Measurements from ENCODE around the gene RAPGEF4. TPM values are rescaled to one million over a fixed set of nuclear protein-coding genes. Genes with fewer than 3 reads are reported as not detected.

RAPGEF4 gene
- total RNA-seq, 4 donors from 2014 or later, result 3.7 to 8.9 (median 5.2) TPM

GRCh38 chr2:172919732-172920131 lies 184.1 kb downstream of the RAPGEF4 start:
- intact Hi-C loops (cut with DNase I), result no loop called here
- no peak overlapping the region for H3K27ac ChIP-seq (replicated peaks in 1 of 4)
- no peaks in the 10 kb centered on the region for H3K9me3 ChIP-seq
- peaks cover 0 to 13% (median 9%) of the 10 kb centered on the region in 4 donors for H3K4me1 ChIP-seq
- no peaks in the 10 kb centered on the region for H3K27me3 ChIP-seq
- no peak for TF ChIP-seq EP300 (IDR thresholded peaks at IDR 0.05)
- TF ChIP-seq POLR2A (IDR thresholded peaks at IDR 0.05; ENCODE audit: low read depth), result no peak
- TF ChIP-seq POLR2AphosphoS5 (IDR thresholded peaks at IDR 0.05), result no peak
- no peak for TF ChIP-seq CTCF (IDR thresholded peaks at IDR 0.05)
- H3K36me3 ChIP-seq, result no peaks in the 10 kb centered on the region
- no peak overlapping the region for H3K4me3 ChIP-seq
- WGBS, result 99% methylated on average over 5 of the region's 5 CpGs
- DNase-seq (ENCODE audit: extremely low spot score), result no peak

- no peaks in the 10 kb centered on the region for H3K36me3 ChIP-seq
- H3K27me3 ChIP-seq, result no peaks in the 10 kb centered on the region
- no peaks in the 10 kb centered on the region for H3K9me3 ChIP-seq
- no peak for DNase-seq (ENCODE audit: extremely low spot score)
- H3K4me3 ChIP-seq, result no peak overlapping the region
- TF ChIP-seq CTCF (IDR thresholded peaks at IDR 0.05) (no peak), POLR2A (IDR thresholded peaks at IDR 0.05; ENCODE audit: low read depth) (no peak), POLR2AphosphoS5 (IDR thresholded peaks at IDR 0.05) (no peak), EP300 (IDR thresholded peaks at IDR 0.05) (no peak)
- intact Hi-C loops (cut with DNase I), result no loop called here
- H3K4me1 ChIP-seq, result peaks cover 0 to 13% (median 9%) of the 10 kb centered on the region in 4 donors
- no peak overlapping the region for H3K27ac ChIP-seq (replicated peaks in 1 of 4)
- 88% methylated on average over 6 of the region's 6 CpGs for WGBS
Observed at GRCh38 chr2:172921532-172922236, 186.0 kb downstream of the RAPGEF4 start.

GRCh38 chr2:172922306-172922705 lies 186.7 kb downstream of the RAPGEF4 start:
- H3K36me3 ChIP-seq, result no peaks in the 10 kb centered on the region
- WGBS, result 90% methylated on average over 2 of the region's 2 CpGs
- TF ChIP-seq EP300 (IDR thresholded peaks at IDR 0.05) (no peak), POLR2A (IDR thresholded peaks at IDR 0.05; ENCODE audit: low read depth) (no peak), POLR2AphosphoS5 (IDR thresholded peaks at IDR 0.05) (no peak), CTCF (IDR thresholded peaks at IDR 0.05) (no peak)
- intact Hi-C loops (cut with DNase I), result no loop called here
- no peak overlapping the region for H3K4me3 ChIP-seq
- H3K4me1 ChIP-seq, result peaks cover 2 to 18% (median 12%) of the 10 kb centered on the region in 4 donors
- no peaks in the 10 kb centered on the region for H3K9me3 ChIP-seq
- no peaks in the 10 kb centered on the region for H3K27me3 ChIP-seq
- no peak overlapping the region for H3K27ac ChIP-seq (replicated peaks in 1 of 4)
- DNase-seq (ENCODE audit: extremely low spot score), result no peak

- Histone ChIP-seq H3K4me1 (peaks cover 7 to 24% (median 17%) of the 10 kb centered on the region in 4 donors), H3K27ac (replicated peaks in 1 of 4) (no peak overlapping the region), H3K4me3 (no peak overlapping the region), H3K27me3 (no peaks in the 10 kb centered on the region), H3K36me3 (no peaks in the 10 kb centered on the region), H3K9me3 (no peaks in the 10 kb centered on the region)
- intact Hi-C loops (cut with DNase I), result no loop called here
- TF ChIP-seq EP300 (IDR thresholded peaks at IDR 0.05), result no peak
- no peak for TF ChIP-seq POLR2A (IDR thresholded peaks at IDR 0.05; ENCODE audit: low read depth)
- TF ChIP-seq POLR2AphosphoS5 (IDR thresholded peaks at IDR 0.05), result no peak
- TF ChIP-seq CTCF (IDR thresholded peaks at IDR 0.05), result no peak
- WGBS, result 80% methylated on average over 4 of the region's 4 CpGs
- no peak for DNase-seq (ENCODE audit: extremely low spot score)
Observed at GRCh38 chr2:172922815-172923214, 187.2 kb downstream of the RAPGEF4 start.

Measured in esophagus muscularis mucosa (tissue), 4 donors.